ENCODE data around the gene PRPF31. TPM values are rescaled to one million over a fixed set of nuclear protein-coding genes. Genes with fewer than 3 reads are reported as not detected.

The PRPF31 gene
- total RNA-seq, 2 donors from 2014 or later: 49.4 to 56.8 TPM

Other genes starting within 250 kb of the PRPF31 start
- 100 to 1,000 TPM; 392 to 670 TPM for gene MYADM, start 247.9 kb upstream of the PRPF31 start, total RNA-seq
- gene PRKCG, start 233.6 kb upstream of the PRPF31 start, total RNA-seq: 1 to 10 TPM; 1.1 to 1.4 TPM
- not detected for gene CACNG7, start 206.5 kb upstream of the PRPF31 start, total RNA-seq
- under 1 TPM; 0.05 to 0.22 TPM for gene CACNG8, start 152.8 kb upstream of the PRPF31 start, total RNA-seq
- not detected for gene CACNG6, start 124.1 kb upstream of the PRPF31 start, total RNA-seq
- gene VSTM1, start 51.9 kb upstream of the PRPF31 start, total RNA-seq: under 1 TPM in 1 of 2 donors, not detected in 1; 0.73 TPM
- gene TARM1, start 34.4 kb upstream of the PRPF31 start, total RNA-seq: not detected
- gene OSCAR, start 15.0 kb upstream of the PRPF31 start, total RNA-seq: 1 to 10 TPM in 1 of 2 donors, under 1 TPM in 1; 0.83 to 2.5 TPM
- gene NDUFA3, start 12.9 kb upstream of the PRPF31 start, total RNA-seq: 10 to 100 TPM; 49.9 to 54.6 TPM
- gene TFPT, start 97 bp upstream of the PRPF31 start, total RNA-seq: 10 to 100 TPM; 14.9 TPM
- 10 to 100 TPM; 44.5 to 45.4 TPM for gene CNOT3, start 22.0 kb downstream of the PRPF31 start, total RNA-seq
- gene LENG1, start 44.0 kb downstream of the PRPF31 start, total RNA-seq: 1 to 10 TPM; 8.0 to 9.0 TPM
- 1 to 10 TPM; 1.3 to 3.1 TPM for gene TMC4, start 57.4 kb downstream of the PRPF31 start, total RNA-seq
- gene MBOAT7, start 73.8 kb downstream of the PRPF31 start, total RNA-seq: 10 to 100 TPM; 18.4 to 24.5 TPM
- gene TSEN34, start 75.6 kb downstream of the PRPF31 start, total RNA-seq: 1 to 10 TPM; 8.1 to 8.9 TPM
- gene RPS9, start 85.1 kb downstream of the PRPF31 start, total RNA-seq: 1,000 to 10,000 TPM; 1,676 to 1,883 TPM
- gene LILRB3, start 107.3 kb downstream of the PRPF31 start, total RNA-seq: 1 to 10 TPM; 5.2 to 6.2 TPM
- gene LILRA6, start 127.0 kb downstream of the PRPF31 start, total RNA-seq: 1 to 10 TPM in 1 of 2 donors, under 1 TPM in 1; 0.91 to 2.4 TPM
- gene LILRB5, start 141.5 kb downstream of the PRPF31 start, total RNA-seq: under 1 TPM in 1 of 2 donors, not detected in 1; 0.20 TPM
- gene LILRB2, start 165.4 kb downstream of the PRPF31 start, total RNA-seq: 1 to 10 TPM; 1.5 to 6.3 TPM
- gene LILRA5, start 197.4 kb downstream of the PRPF31 start, total RNA-seq: 1 to 10 TPM; 1.1 to 3.5 TPM
- gene LILRA4, start 223.4 kb downstream of the PRPF31 start, total RNA-seq: under 1 TPM in 1 of 2 donors, not detected in 1; 0.86 TPM
- gene LAIR1, start 249.2 kb downstream of the PRPF31 start, total RNA-seq: 10 to 100 TPM; 21.5 to 22.2 TPM